Renal pelvis (tissue), 12 donors: ENCODE results near the gene SEMG1. TPM values are rescaled to one million over a fixed set of nuclear protein-coding genes. Genes with fewer than 3 reads are reported as not detected.

Experiments
- DNase-seq: peaks from one replicate; pipeline ENCODE4 v3.0.0-alpha.2; 2013
- long read RNA-seq, 16 experiments: transcript quantifications; one replicate each; lab custom pipeline, GENCODE V29; 2026
- polyA plus RNA-seq, 3 donors: library from polyadenylated mRNA; unstranded; fragments of 120-200 nt; gene quantifications; one replicate each; pipeline ENCODE4 v1.2.1, GENCODE V29; 2013; ENCODE audit not compliant: insufficient read length in 3 of 3

The SEMG1 gene
- under 1 TPM in 1 of 3 donors, not detected in 2; 0.16 TPM for polyA plus RNA-seq
- long read RNA-seq, donor 1: 0 reads
- long read RNA-seq, donor 2: 0 reads
- long read RNA-seq, donor 3: 0 reads
- long read RNA-seq, donor 4: 0 reads
- long read RNA-seq, donor 5: 0 reads
- long read RNA-seq, donor 6: 0 reads
- long read RNA-seq, donor 7: 0 reads
- long read RNA-seq, donor 8: 0 reads
- long read RNA-seq, donor 9: 0 reads
- long read RNA-seq, donor 10: 0 reads
- long read RNA-seq, donor 11: 0 reads
- long read RNA-seq, donor 12: 0 reads
- long read RNA-seq, donor 13: 0 reads
- long read RNA-seq, donor 14: 0 reads
- long read RNA-seq, donor 15: 0 reads
- long read RNA-seq, donor 16: 0 reads

GRCh38 chr20:45206725-45207124 is at the start of gene SEMG1:
SEMG1 (plus strand) TSS chr20:45207033; CDS start chr20:45207054, 21 bp downstream.
- no peak for DNase-seq

DNA sequence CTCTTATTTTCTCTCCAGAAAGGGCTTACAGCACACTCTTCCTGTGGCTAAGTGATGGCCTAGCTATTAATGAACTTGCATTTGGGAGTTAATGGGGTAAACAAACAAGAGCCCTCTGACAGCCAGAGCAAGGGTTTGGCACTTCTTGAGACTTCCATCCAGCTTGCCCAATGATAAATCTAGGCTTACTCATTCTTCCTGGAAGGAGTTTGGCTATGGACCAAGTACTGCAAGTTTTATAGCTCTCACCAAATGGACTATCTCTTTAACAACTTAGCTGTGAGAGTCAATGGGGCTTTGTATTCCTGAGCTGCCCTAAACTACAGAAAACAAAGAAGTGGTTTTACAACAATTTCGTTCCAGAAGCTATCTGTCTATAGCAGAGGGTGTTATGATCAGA is 48.9 kb upstream of the SEMG1 start:
- DNase-seq: no peak

DNA sequence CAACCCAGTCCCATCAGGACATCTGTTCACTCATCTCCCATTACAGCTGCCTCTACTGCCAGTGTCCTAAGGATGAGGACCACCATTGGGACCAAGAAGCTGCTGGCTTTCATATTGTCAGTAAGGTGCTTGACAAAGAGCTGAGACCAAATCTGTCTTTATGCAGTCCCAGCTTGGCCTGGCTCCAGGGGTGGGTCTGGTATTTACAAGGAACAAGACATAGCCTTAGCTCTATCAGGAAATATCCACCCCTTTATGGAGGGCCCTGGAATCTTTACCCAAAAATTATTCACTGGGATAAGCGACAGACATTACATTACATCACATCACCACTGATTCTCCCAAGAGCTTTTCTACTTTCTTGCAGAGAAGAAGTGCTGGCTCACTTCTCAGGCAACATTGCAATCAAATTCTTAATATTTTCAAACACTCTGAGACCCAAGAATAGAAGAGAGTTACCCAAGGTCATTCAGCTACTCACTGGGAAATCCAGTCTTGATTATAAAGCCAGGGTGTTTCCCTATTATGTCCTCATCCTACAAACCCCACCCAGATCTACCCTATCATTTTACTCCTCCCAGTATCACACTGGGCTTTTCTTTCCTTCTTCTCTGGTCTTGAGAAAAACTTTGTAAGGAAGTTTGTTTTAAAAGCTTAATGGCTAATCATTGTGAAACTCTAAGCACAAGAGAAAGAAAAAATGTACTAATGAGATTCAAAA is 43.6 kb upstream of the SEMG1 start:
- DNase-seq: no peak

DNA sequence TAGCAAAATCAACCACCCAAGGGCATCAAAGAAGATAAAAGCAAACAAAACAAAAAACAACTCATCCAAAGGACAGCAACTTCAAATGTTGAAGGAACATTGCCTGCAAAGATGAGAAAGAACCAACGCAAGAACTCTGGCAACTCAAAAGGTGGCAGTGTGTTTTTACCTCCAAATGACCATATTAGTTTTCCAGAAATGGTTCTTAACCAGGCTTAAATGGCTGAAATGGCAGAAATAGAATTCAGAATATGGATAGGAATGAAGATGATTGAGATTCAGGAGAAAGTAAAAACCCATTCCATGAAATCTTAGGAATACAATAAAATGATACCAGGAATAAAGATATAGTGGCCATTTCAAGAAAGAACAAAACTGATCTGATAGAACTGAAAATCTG is 41.9 kb upstream of the SEMG1 start:
- no peak for DNase-seq

- no peak for DNase-seq
Measured at GRCh38 chr20:45173522-45173921, 33.3 kb upstream of the SEMG1 start.

DNA sequence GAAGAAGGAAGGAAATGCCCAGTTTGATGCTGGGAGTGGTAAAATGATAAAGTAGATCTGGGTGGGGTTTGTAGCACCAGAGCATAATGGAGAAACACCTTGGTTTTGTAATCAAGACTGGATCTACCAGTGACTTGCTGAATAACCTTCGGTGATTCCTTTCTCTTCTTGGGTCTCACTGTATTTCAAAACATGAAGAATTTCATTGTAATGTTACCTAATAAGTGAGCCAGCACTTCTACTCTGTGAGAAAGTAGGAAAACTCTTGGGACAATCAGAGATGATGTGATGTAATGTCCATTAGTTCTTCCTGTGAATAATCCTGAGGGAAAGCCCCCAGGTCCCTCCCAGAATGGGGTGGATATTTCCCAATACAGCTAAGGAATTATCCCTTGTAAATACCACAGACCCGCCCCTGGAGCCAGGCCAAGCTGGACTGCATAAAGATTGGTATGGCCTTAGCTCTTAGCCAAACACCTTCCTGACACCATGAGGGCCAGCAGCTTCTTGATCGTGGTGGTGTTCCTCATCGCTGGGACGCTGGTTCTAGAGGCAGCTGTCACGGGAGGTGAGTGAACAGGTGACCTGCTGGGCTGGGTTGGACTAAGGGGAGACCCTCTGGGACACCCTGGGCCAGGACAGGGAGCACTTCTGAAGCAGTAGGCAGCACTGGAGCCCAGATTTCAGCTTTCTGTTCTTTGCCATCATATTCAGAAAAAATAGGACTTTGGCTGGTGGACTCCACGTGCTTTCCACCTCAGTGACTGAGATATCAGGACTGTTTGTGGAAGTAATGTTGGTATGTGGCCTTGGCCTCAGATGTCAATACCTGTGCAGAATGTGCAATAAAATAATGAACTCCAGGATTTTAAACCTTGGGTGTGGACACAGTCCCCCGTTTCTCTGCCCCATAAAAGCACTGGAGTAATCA is 32.1 kb upstream of the SEMG1 start, which contains the start of gene PI3:
PI3 (plus strand) TSS at position 469 of the 931 bp plus-strand sequence; CDS start at position 490, 21 bp downstream.
- DNase-seq: no peak

GRCh38 chr20:45176526-45177267 is 30.1 kb upstream of the SEMG1 start:
- no peak for DNase-seq

- no peak for DNase-seq
Measured at GRCh38 chr20:45179166-45179565, 27.7 kb upstream of the SEMG1 start.

DNA sequence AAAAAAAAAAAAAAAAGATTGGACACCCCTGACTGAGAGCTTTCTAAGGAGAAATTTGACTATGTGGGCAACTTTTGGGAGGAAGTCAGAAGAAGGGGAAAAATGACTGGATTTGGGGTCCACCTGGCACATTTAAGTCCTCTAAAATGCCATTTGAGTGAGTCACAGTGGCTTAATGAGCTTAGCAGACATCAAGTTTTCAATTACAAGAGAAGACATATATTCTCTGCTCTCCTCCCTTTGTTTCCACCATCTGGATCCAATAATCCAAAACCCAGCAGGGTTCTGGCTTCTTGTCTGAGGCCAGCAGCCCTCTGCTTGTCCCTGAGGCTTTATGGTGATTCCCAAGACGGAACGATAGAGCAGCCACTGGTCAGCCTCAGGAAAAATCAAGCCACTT is 25.2 kb upstream of the SEMG1 start:
- DNase-seq: no peak

GRCh38 chr20:45183084-45183483 is 23.7 kb upstream of the SEMG1 start:
- DNase-seq: no peak

GRCh38 chr20:45187693-45188092 is 19.1 kb upstream of the SEMG1 start:
- DNase-seq: no peak

DNA sequence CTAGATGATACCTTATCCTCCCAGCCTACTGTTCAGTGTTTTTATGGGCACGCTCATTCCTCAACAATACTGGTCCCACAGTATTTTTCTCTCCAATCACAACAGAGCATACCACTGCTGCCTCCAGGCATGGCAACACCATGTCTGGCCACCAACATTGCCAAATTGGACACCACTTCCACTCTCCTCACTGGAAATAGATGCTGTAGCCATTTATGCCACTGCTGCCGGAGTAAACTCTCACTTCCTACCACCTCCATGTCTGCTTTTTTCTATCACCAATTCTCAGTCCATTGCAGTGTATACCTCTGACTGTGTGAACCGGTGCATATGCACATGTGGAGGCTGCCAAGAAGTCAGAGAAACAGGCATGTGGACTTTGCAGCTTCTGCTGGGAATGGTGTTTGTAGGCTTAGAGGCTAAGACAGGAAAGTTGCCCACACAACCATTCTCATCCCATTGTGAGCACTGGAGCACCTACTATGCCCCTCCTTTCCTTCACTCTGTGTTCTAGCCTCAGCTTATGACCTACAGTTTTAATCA is 17.7 kb upstream of the SEMG1 start:
- no peak for DNase-seq

- no peak for DNase-seq
Measured at GRCh38 chr20:45189861-45190260, 17.0 kb upstream of the SEMG1 start.

- no peak for DNase-seq
Measured at GRCh38 chr20:45191926-45192325, 14.9 kb upstream of the SEMG1 start.

GRCh38 chr20:45193331-45193730 is 13.5 kb upstream of the SEMG1 start:
- DNase-seq: no peak

- DNase-seq: no peak
Measured at GRCh38 chr20:45209924-45210323, 3.1 kb downstream of the SEMG1 start.

GRCh38 chr20:45211569-45212474 is 5.0 kb downstream of the SEMG1 start:
- no peak for DNase-seq

GRCh38 chr20:45212836-45213235 is 6.0 kb downstream of the SEMG1 start:
- no peak for DNase-seq

DNA sequence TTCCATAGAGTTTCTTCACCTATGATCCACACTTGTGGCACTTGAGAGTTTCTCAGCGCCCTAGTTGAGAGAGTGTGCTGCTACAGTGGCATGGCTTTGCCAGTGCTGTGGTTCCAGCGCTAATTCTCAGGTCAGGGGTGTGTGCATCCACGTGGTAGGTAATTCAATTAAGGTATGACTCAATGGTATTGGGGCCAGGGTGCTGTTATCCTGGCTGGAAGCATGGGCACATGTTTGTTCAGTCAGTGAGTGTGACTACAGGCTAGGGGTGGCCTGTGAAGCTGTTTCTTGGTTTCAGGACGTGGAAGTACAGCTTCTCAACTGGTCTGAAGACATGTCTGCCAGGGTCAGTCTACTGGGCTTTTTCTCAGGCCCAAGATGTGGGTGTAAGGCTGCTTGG is 11.3 kb downstream of the SEMG1 start:
- DNase-seq: no peak

DNA sequence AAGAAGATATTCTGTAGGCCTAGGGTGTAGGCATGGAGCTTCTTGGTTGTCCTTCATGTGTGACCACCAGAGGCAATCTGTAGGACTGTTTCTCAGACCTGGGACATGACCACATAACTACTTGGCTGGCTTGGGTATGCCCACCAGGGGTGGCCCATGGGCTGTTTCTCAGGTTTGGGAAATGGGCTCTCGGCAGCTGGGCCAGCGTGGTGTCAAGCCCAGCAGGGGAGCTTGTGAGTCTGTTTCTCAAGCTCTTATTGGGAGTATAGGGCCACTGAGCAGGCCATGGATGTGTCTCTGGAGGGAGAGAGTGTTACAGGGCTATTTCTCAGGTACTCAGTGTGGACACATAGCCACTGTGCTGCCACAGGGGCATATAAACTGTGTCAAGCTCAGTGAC is 11.8 kb downstream of the SEMG1 start:
- no peak for DNase-seq
